Activated T-cell treated with anti-CD3 and anti-CD28 coated beads for 24 hours (primary cell): Measurements from ENCODE around the gene MEIS3.

ENCODE experiments used
- DNase-seq: peaks from one replicate; pipeline ENCODE4 v3.0.0-alpha.2; 2020; ENCODE audit warnings: low read depth

Gene MEIS3

DNA sequence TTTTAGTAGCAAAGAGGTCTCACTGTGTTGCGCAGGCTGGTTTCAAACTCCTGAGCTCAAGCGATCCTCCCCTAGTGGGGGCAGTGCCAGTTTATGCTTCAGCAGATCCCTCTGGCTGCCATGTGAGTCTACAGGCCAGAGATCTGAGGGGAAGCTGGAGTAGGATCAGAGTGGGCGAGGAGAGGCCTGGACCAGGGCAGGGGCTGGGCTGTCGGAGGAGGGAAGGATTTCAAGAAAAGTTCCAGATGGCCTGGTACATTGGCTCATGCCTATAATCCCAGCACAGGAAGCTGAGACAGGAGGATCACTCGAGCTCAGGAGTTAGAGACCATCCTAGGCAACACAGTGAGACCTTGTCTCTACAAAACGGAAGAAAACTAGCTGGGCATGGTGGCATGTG is 60.4 kb downstream of the MEIS3 start:
- DNase-seq = no peak

DNA sequence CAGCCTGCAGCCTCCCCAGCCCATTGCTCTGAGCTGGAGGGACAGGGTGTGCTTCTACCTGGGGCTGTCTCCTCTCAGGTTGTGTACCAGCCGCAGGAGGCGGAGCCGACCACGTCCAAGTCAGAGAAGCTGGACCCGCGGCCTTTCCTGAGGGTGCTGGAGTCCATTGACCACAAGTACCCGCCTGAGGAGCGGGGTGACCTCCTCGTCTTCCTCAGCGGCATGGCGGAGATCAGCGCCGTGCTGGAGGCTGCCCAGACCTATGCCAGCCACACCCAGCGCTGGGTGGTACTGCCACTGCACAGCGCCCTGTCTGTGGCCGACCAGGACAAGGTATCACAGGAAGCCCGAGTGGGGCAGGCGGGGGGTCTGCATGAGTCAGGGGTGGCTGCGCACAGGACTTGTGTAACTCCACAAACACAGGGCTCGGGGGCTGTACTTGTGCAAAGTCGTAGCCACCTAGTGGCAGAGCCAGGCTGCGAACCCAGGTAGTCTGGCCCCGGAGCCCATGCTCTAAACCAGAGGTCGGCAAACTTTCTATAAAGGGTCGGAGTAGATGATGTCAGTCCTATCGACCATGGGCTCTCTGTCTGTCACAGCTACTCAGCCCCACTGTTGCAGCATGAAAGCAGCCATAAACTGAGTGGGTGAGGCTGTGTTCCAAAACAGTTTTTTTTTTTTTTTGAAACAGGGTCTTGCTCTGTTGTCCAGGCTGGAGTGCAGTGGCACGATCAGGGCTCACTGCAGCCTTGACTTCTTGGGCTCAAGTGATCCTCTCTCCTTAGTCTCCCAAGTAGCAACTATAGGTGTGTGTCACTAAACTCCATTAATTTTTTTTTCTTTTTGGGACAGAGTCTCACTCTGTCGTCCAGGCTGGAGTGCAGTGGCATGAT is 61.3 kb downstream of the MEIS3 start:
- DNase-seq = no peak

DNA sequence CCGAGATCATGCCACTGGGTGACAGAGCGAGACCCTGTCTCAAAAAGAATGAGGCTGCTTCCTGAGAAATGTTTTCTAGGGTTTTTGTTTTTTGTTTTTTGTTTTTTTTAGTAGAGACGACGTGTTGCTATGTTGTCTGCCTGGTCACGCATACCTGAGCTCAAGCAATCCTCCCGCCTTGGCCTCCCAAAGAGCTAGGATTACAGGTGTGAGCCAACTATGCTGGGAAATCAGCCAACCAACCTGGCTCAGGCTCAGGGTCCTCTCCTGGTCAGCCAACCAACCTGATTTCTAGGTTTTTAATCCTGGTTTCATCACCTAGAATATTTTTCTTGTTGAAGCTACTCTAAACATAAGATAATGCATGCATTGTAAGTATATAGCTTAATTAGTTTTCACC is 62.4 kb downstream of the MEIS3 start:
- DNase-seq = no peak

DNA sequence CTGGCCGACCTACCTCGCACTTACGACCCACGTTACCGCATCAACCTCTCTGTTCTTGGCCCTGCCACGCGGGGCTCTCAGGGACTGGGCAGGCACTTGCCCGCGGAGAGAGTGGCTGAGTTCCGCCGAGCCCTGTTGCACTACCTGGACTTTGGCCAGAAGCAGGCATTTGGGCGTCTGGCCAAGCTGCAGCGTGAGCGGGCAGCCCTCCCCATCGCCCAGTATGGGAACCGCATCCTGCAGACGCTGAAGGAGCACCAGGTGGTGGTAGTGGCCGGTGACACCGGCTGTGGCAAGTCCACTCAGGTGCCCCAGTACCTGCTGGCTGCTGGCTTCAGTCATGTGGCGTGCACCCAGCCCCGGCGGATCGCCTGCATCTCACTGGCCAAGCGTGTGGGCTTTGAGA is 66.0 kb downstream of the MEIS3 start:
- DNase-seq = no peak
